Measurements from ENCODE around the gene NPVF.

Gene NPVF

GRCh38 chr7:25234336-25234735 is 6.0 kb upstream of the NPVF start:
- no peak for DNase-seq (ENCODE audit: low spot score)

DNA sequence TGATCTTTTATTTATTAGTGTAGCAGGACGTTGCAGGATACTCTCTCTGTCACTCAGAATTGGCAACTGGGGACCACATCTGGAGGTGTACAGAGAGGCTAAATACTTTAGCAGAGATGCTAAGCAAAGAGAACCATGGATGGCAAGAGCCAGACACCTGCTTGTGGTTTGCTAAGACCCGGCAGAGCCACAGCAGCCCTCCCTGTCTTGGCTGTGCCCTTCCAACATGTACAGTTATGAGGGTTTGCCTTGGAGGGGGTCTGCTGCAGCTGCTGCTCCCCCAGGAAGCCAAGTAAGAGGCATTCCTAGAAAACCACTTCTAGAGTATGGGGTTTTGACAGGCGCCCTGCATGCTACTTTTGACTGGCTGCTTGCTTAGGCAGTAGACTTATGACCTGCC is 5.1 kb downstream of the NPVF start:
- DNase-seq (ENCODE audit: low spot score) = no peak

DNA sequence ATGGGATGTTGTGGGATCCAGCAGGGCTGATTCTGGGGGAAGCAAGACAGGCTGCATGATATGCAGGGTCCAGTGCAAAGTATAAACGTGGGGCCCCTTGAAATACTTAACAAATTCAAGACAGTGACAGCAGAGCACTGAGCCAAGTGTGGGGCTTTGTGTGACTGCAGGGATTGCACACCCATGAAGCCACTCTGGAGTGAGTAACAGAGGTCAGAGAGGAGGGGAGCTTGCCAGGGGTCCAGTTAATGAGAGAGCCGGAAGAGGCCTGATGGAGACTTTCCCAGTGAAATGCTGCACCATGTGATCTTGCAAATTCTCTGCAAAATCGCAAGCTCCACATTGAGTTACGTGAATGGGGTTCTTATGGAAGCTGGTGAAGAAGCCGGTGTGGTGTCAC is 5.6 kb downstream of the NPVF start:
- no peak for DNase-seq (ENCODE audit: low spot score)

DNA sequence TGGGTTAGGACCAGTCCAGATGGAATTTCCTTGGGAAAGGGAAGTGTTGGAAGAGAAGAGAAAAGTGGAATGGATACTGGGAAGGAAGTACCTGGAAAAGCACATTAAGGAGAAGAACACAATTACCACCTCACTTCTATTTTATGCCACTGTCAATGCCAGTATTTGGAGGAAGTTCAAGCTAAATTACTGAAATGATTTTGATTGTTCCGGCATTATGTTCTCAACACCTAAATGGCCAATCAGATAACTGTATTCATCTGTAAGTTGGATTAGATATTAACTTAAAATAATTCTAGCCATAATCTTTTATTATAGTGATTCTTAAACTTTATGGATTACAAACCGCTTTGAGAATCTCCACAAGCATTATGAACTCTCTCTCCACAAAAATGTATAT is 7.3 kb downstream of the NPVF start:
- no peak for DNase-seq (ENCODE audit: low spot score)

DNA sequence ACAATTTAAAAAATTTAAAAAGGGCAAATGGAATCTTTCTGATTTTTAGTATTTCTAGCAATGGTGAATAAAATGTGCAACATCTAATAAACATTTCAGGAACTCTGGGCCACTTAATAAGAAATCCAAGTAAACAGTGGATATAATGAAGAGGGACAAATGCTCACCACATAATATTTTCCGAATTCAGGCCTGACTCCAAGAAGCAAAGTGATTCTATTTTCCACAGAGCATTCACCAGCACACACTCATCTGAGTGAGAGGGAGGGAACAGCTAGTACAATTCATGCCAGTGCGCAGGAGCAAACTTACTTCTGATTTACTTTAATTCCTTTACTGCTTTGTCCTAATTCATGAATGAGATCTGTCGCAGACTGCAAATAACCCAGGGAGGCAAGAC is 10.1 kb downstream of the NPVF start:
- DNase-seq (ENCODE audit: low spot score) = no peak

DNA sequence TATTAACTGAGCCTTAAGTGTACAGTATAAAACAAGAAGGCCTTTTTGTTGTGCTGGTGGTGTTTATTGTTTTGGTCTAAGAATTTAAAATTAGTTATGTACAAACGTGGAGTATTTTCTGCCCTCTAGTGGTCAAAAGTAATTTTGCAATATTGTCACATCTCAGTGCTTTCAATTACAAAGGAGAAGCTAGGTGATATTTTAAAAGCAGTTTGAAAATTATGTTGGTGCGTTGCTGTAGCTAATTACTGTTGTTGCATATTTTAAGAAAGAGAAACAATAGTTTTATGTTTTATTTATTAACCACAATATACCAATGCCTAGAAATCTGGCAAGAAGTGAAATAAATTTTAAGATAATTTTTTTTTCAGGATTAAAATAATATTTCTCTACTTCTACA is 11.4 kb downstream of the NPVF start:
- DNase-seq (ENCODE audit: low spot score) = no peak

DNA sequence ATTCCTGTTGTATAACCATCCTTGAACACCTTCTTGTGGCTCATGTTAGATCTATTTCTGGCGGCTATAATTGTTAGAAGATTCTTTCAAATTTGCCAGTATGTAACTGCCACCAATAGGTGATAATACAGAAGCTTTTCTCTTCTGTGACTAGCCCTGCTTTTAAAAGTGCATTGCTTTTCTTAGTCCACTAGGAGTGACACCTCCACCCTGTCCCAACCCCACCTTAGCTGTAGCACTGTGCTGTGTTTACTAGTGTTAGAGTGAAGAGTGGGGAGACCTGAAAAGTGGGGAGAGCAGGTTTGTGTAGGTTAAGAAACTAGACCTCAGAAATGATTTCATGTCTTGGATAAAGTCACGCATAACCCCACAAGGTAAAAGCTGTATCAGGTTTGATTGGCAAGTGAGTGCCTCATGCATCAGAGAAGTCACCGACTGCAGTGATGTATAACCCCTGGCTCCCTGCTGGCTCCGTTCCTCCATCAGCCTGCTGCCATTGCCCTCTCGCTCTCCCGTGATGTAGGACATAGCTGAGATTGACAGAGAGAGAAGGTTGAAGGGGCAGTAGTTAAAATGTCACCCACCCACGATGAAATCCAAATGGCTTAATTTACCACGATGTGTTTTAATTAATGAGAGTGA is 12.5 kb downstream of the NPVF start:
- no peak for DNase-seq (ENCODE audit: low spot score)

- DNase-seq (ENCODE audit: low spot score) = no peak
These were observed 19.6 kb downstream of the NPVF start for GRCh38 chr7:25208525-25209221.

- DNase-seq (ENCODE audit: low spot score) = no peak
These were observed 20.4 kb downstream of the NPVF start for GRCh38 chr7:25207887-25208286.

- no peak for DNase-seq (ENCODE audit: low spot score)
These were observed 21.5 kb downstream of the NPVF start for GRCh38 chr7:25206765-25207164.

DNA sequence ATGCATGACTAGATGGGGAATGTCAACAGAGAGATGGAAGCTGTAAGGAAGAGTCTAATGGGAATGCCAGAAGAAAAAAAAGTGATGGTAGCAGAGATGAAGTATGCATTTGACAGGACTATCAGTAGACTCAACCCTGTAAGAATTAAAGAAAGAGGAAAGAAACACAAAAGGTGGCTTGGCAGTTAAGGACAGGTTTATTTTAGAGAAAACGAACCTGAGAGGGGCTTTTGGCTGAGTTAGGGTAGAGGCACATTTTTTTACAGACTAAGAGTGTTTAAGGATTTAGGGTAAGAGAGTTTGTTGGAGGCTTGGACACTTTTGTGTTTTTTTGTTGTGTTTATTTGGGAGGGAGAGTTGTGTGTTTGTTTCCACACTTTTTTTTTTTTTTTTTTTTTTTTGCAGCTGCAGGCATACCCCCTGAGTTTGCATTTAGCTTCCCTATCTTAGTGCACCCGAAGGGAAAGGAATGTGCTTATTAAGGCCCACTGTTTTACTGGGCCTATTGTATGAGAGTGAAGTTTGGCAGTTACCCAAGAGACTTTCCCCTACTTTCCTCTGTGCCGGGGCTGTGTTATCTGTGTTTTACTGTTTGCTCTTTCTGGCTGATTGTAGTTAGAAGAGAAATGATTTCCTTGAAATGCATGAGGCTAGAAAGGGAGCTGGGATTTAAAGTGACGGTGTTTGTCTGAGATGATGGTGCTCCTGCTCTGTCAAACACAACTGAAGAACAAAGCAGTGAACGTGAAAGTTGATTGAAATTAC is 32.0 kb downstream of the NPVF start:
- no peak for DNase-seq (ENCODE audit: low spot score)

GRCh38 chr7:25194036-25194435 is 34.2 kb downstream of the NPVF start:
- DNase-seq (ENCODE audit: low spot score) = no peak

DNA sequence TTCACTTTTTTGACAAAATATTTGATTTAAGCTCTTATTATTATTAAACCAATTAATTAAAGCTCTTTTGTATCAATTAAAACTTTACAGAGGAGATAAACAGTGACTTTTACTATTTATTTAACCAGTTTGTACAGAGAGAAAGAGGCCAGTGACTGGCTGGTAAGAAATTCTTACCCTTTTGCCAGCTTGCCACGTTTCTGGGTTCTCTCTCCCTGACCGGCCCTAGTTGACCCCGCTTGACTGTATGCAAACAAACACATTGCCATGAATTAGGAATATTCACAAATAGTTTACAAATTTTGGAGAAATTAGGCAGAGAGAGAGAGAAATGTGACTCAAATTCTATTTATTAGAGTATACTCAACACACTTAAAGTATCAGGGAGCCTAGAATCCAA is 36.2 kb downstream of the NPVF start:
- DNase-seq (ENCODE audit: low spot score) = no peak

- DNase-seq (ENCODE audit: low spot score) = no peak
These were observed 39.1 kb downstream of the NPVF start for GRCh38 chr7:25189197-25189596.

- DNase-seq (ENCODE audit: low spot score) = no peak
These were observed 40.4 kb downstream of the NPVF start for GRCh38 chr7:25187932-25188331.

GRCh38 chr7:25186436-25186835 is 41.9 kb downstream of the NPVF start:
- DNase-seq (ENCODE audit: low spot score) = no peak

DNA sequence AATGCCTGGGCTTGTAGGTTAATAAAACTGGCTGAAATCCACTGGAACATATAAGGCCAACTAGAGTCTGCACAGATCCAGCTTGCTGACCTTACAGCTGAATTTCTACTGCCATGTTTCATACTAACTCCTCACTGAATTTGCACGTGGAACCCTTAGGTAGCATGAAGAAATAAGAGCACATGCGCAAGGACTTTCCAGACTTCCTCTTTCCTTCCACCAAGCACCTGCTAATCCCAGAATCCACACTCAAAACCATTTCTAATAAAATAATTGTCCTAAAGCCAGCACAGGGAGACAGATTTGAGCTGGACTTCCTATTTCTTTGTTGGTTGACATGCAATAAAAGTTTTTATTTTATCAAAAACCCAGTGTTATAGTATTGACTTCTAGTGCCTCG is 46.8 kb downstream of the NPVF start:
- DNase-seq (ENCODE audit: low spot score) = no peak

GRCh38 chr7:25180946-25181345 is 47.3 kb downstream of the NPVF start:
- no peak for DNase-seq (ENCODE audit: low spot score)

GRCh38 chr7:25180592-25180923 is 47.7 kb downstream of the NPVF start:
- no peak for DNase-seq (ENCODE audit: low spot score)

GRCh38 chr7:25179771-25180591 is 48.3 kb downstream of the NPVF start:
- peak; percentile 74 for DNase-seq (ENCODE audit: low spot score)

DNA sequence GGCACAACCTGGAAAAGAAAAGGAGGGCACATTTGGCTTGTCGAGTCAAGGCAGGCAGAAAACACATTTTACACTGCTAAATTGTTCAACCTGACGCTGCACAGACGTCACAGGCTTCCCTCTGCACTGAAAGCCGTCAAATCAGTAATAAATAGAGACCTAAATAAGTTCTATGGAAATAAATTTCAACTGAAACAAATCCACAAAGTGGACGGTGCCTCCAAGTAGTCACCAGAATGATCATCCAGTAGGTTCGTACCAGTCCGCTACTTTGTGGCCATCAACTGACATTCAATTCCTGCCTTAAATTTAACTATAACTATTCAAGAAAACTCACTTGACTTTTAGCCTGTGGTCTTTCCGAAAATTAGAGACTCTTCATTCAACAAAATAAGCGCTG is 49.0 kb downstream of the NPVF start:
- no peak for DNase-seq (ENCODE audit: low spot score)
